Measurements from ENCODE around the gene TTLL13.
"Not testable (repeated sequence)": the region's sequence is repeated elsewhere in the genome, so short reads cannot be mapped to it uniquely, and the experiment has no call there.

TTLL13 gene

DNA sequence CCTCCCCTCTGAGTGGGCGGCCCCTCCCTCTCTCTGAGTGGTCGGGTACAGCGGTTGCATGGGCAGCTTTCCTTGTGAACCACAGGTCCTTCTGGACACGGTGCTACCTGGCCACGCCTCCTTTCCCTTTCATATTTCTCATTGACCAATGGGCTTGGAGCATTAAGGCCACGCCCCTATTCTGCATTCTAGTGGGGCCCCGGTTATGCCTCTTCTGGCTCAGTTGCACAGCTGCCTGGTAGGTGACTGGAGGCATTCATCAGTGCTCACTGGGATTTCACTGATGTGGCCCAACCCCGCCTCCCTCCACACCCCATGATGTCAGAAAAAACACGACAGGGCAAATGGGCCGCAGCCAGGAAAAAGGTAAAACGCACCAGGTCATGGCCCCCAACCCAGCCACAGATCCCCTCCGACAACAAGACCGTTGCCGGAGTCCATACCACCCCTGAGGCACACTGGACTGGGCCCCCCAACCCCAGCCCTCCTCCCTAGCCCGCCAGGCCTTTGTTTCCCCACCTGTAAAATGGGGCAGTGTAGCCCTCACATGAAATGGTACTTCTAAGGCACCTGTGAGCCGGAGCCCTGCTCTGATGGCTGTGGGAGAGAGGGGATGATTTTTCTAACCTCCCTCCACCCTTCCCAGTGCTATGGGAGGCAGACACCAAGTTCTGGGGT lies 42.5 kb downstream of the TTLL13 start:
- peak; percentile 24 for DNase-seq

DNA sequence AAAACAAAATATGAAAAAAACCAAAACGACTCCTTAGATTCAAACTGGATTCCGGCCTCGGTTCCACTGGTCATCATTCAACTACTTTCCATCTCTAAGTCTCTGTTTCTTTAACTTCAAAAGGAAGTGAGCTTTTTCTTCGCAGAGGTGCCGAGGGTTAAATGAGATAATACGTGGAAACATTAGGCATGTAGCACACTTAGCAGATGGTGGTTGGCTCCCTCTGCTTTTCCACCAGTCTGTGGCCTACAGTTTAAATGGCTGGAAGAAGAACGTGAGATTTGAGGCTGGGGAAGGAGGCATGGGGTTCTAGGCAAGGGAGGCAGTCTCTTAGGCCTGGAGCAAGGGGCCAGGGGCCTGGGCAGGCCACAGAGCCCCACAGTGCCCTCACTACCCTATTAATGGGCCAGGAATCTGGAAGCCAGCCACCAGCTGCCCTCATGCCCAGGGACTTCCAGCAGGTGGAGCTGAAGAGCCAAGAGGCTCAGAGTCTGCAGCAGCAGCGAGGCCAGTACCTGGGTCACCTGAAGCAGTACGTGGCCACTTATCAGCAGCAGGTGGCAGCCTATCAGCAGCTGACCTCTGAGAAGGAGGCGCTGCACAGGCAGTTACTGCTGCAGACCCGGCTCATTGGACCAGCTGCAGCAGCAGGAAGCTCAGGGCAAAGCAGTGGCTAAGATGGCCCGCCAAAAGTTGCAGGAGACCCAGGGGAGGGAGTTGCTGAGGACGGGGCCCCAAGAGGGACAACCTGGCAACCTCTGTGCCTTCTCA lies 43.9 kb downstream of the TTLL13 start:
- DNase-seq = peak; percentile 57

DNA sequence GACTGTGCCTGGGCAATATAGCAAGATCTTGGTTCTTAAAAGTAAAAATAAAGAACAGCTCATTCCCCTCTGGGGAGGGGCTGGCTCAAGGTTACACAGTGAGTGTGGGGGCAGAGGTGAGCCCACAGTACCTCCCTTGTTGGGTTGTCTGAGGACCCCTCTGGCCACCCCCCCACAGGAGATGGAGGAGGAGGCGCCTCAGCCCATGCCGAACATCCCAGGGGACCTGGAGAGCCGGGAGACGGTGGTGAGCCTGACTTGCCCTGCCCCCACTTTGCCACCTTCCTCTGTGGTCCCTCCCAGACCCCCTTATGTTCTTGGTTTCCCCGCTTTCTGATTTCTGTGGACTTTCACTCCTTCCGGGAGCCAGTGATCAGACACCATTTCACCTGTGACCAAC lies 44.8 kb downstream of the TTLL13 start:
- no peak for DNase-seq

DNA sequence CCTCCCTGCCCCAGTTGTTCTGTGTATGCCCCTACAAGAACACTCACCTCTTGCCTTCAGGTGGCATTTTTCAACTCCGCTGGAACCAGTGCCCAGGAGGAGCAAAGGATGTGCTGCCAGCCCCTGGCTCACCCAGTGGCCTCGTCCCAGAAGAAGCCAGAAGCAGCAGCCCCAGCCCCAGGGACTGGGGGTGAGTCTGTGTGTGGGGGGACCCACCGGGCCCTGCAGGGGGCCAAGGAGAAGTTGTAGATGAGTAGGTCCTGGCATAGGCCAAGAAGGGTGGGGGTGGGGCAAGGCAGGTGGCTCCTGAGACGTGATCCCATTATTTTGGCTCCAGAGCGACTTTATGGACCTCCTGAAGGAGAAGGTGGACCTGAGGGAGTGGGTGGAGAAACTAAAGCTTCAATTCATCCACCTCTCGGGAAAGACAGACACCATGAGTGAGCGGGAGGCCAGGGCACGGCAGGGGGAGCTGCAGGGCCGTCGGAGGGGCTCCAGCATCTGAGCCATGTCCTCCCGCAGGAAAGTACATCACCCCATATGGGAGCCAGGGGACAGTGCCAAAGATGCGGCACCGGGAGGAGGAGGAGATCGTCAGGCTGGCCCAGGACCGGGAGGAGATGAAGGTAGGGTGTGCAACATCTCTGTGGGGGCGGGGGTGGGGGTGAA lies 45.4 kb downstream of the TTLL13 start:
- no peak for DNase-seq

DNA sequence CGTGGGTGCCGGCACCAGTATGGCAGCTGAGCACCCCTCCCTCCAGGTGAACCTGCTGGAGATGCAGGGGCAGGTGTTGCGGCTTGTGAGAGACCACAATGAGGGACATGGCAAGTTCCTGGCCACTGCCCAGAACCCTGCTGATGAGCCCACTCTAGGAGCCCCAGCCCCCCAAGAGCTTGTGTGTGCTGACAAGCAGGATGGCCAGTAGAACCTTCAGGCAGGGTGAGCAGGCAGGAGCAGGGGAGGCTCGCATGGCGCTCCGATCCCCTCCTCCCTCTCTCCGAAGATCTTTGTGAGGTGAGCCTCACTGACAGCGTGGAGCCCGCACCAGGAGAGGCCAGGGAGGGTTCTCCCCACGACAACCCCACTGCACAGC lies 45.9 kb downstream of the TTLL13 start:
- no peak for DNase-seq

DNA sequence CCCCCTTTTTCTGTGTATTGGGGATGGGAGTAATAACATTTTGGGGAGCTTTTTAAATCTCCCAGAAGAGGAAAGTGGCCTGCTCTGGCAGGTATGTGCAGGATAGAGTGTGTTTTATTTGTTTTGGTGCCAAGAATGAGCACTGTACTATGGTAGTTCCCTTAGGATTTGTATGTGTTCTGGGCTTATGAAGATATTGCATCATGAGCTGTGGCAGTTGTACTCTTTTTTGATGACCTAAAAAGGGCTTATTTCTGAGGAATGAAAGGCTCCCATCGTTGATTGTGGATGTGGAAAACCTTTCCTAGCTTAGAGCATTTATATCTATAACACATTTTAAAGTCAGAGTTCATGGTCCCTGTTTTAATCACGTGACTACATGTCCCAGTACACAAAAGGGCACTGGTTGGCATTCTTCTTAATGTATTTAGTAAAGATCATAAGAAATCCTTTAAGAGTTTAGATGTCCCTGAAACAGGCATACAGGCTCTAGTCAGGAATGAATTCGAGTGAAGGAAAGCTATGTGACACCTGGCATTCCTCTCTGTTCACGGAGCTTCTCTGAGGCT lies 47.0 kb downstream of the TTLL13 start:
- DNase-seq = not testable (repeated sequence)

DNA sequence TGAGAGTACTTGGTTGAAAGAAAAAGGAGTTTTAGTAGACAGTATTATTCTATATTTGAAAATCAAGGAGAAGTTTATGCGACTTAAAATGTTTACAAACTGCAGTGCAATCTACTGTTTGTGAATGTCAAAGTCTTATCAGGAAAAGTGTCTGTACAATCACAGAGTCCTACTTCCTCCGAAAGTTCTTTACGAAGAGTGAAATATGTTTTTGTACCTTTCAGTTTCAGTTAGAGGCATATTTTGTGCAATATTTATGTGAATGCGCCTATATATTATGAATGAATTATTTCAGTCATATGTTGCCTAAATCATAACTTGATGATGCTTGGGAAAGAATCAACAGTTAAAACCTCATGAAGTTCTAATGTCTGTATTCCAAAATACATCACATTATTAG lies 47.7 kb downstream of the TTLL13 start:
- DNase-seq = no peak

DNA sequence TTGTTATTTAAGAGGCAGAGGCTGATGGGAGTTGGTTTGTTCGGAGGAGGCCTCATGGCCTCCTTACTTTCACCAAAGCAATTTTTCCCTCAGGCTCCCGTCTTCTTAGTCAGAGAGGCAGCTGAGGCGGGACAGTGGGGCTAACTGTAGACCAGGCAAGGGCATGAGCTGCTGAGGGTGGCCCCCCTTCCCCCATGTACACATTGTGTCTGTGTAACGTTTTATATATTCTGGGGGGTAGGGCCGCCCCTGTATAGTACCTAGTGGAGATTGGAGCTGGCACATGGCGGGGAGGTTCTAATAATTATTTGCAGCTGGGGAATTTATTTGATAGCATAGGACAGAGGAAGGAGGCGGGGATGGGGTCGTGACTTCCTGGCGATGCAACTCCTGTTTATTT lies 51.2 kb downstream of the TTLL13 start:
- DNase-seq = no peak

DNA sequence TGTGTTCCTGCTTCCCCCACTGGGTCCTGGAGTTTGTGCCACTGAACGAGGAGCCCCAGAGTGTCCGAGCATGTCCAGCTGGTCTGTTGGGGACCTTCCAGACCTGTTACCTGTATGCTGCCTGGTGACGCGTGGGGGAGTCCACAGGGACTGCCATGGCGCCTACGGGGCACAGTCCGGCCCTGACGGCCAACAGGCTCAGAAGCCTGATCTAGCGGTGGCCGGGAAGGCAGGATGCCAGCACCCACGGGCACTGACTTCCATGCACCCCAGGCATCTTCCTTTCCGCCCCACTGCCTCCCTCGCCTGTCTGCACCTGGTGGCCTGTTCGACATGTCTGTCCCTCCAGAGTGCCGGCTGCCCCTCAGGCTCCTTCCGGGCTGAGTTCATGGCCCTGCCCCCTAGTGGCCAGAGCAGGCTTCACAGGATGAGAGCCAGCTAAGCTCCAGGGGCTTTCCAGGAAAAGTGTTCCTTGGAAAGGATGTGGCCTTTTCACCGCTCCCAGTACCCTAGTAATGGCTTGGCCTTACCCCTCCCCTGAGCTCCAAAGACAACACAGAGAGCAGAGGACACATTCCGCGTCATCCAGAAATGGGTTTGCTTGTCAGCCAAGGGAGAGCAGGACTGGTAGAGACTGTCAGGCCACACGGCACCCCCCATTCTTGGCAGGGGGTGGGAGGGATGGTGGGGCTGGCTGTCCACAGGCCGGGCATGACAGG lies 51.8 kb downstream of the TTLL13 start:
- DNase-seq = peak; percentile 66

DNA sequence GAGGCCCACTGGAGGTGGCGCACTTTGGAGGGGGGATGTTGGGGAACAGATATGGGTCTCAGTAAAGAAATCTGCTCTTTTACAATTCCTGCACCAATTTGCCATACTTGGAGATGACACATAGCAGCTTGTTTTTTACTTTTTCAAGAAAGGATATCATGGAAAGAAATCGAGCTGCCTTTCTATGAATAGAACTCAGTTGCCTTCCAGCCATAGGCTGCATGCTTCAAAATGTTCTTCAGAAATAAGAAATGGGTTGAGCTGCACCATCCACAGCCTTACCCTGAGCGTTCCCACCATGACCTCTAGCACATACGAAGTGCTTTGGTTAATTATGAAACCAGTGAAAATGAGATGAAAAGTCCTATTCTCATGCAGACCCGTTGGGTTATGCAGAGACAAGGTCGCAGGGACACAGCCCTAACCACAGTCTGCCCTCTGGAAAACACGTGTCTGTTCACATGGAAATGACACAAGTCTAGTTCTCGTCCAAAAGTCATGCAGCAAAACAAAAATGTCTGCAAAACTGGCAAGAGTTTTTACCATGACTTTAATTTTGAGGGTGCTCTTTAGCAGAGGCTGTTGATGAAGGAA lies 52.4 kb downstream of the TTLL13 start:
- no peak for DNase-seq

DNA sequence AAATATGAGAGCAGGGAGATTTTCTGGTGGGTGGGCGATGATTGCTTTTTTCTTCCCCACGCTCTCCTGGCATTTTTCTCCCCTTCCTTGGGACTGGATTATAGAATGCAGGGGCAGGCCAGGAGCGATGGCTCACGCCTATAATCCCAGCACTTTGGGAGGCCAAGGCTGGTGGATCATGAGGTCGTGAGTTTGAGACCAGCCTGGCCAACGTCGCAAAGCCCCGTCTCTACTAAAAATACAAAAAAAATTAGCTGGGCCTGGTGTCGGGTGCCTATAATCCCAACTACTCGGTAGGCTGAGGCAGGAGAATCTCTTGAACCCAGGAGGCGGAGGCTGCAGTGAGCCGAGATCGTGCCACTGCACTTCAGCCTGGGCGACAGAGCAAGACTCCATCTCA lies 56.0 kb downstream of the TTLL13 start:
- DNase-seq = not testable (repeated sequence)

DNA sequence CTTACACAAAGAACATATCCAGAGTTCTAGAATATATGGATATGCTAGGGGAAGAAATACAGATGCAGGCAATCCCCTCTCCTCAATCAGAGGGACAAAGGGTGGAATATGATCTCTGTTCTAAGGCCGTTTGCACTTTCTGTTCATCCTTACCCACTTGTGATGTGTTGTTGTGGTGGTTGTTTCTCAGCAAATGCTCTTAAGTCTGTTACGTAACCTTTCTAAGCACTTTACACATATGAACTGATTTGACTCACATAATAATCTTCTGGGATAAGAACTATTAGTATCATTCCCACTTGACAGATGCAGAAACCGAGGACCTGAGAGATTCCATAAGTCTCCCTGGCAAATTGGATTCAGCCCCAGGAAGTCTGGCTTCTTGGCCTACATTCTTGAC lies 56.6 kb downstream of the TTLL13 start:
- no peak for DNase-seq

DNA sequence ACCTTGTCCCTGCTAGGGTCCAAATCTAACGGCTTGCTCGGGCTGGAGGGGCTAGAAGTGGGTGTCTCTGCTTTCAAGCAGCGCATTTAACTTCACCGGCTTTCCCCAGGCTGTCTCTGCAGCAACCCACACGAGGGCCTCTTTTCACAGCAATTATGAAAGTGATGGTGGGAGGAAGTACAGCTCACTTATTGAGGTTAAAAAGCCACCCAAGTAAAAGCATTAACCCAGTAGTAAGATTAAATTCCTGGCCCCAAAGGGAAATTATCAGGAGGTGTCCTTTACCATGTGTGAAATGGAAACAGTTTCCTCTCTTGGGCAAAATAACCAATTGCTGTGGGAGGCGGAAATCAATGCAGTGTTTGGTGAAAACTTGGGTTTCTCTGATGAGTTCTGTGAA lies 57.2 kb downstream of the TTLL13 start:
- no peak for DNase-seq

DNA sequence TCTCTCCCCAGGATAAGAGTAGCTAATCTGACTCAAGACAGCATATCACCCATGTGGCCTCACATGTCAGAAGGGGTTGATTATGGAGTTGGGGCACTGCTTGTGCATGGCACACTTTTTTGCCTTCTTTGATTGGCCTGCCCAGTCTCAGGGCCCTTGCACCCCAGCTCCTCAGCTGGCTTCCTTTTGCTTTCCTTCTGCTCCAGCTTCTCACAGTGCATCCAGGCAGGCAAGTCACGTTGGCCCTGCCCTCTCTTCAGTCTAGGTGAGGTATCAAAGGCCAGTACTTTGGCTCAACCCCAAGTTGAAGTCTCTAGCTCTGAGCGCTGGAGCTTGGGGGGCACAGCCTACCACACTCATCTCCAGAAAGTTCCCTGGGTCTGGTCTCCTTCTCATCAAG lies 58.3 kb downstream of the TTLL13 start:
- DNase-seq = no peak

DNA sequence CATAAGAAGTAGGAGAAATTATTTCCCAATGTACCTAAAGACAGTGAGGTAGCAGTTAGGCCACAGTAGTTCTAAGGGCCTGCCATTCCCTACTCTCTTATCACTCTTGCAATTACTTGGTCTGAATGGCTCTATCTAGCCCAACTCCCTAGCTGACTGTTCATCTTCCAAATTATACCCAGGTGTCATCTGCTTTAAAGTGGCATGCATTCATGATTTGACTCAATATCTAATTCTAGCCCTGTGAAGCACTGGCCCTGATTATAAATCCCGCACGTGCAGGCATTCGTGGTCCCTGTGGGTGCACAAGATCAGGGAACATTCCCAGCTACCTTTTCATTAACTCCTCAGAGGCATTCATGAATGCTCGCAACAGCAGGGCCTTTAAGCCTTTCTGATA lies 59.7 kb downstream of the TTLL13 start:
- DNase-seq = no peak

Data from EL (cell line).